Measurements from ENCODE around the gene ADH7. TPM values are rescaled to one million over a fixed set of nuclear protein-coding genes. Genes with fewer than 3 reads are reported as not detected.

Gene ADH7
- total RNA-seq, 1 experiment from 2014 or later = not detected

- CTCF ChIA-PET = no interaction called here
- ATAC-seq = no peak
- no peak for TF ChIP-seq CEBPB (IDR thresholded peaks at IDR 0.05; ENCODE audit: low read depth)
- no peak for TF ChIP-seq EZH2 (IDR thresholded peaks at IDR 0.05)
- no peak for TF ChIP-seq ZNF274 (IDR thresholded peaks at IDR 0.05; ENCODE audit: low read depth, low read length)
- no peak for TF ChIP-seq RAD21 (IDR thresholded peaks at IDR 0.05; ENCODE audit: low read depth)
- TF ChIP-seq EZH2phosphoT487 (IDR thresholded peaks at IDR 0.05; ENCODE audit: borderline replicate concordance) = no peak
- no peak for TF ChIP-seq ELF1 (IDR thresholded peaks at IDR 0.05; ENCODE audit: borderline replicate concordance, low read depth)
- no peak for TF ChIP-seq POLR2AphosphoS5 (IDR thresholded peaks at IDR 0.05; ENCODE audit: low read depth, low read length)
- TF ChIP-seq SIN3A (IDR thresholded peaks at IDR 0.05; ENCODE audit: low read depth) = no peak
- TF ChIP-seq, protein P1, sequence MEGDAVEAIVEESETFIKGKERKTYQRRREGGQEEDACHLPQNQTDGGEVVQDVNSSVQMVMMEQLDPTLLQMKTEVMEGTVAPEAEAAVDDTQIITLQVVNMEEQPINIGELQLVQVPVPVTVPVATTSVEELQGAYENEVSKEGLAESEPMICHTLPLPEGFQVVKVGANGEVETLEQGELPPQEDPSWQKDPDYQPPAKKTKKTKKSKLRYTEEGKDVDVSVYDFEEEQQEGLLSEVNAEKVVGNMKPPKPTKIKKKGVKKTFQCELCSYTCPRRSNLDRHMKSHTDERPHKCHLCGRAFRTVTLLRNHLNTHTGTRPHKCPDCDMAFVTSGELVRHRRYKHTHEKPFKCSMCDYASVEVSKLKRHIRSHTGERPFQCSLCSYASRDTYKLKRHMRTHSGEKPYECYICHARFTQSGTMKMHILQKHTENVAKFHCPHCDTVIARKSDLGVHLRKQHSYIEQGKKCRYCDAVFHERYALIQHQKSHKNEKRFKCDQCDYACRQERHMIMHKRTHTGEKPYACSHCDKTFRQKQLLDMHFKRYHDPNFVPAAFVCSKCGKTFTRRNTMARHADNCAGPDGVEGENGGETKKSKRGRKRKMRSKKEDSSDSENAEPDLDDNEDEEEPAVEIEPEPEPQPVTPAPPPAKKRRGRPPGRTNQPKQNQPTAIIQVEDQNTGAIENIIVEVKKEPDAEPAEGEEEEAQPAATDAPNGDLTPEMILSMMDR (IDR thresholded peaks at IDR 0.05 in 2 of 3, conservative IDR thresholded peaks at IDR 0.05 in 1 of 3; ENCODE audit: borderline replicate concordance in 1 of 3, insufficient read depth in 1 of 3, low read depth in 2 of 3, low read length in 2 of 3) = no peak
- TF ChIP-seq ZBTB33 (IDR thresholded peaks at IDR 0.05; ENCODE audit: extremely low read depth, insufficient replicate concordance, low read length) = no peak
- TF ChIP-seq EGR1 (IDR thresholded peaks at IDR 0.05; ENCODE audit: low read depth) = no peak
- no peak for TF ChIP-seq JUND (IDR thresholded peaks at IDR 0.05)
- no peak for TF ChIP-seq POLR2A (IDR thresholded peaks at IDR 0.05; ENCODE audit: borderline replicate concordance, extremely low read depth, insufficient read depth, insufficient read length)
- no peak for TF ChIP-seq TCF7L2 (IDR thresholded peaks at IDR 0.05; ENCODE audit: borderline replicate concordance, extremely low read depth, insufficient read depth, insufficient read length)
- TF ChIP-seq SRF (IDR thresholded peaks at IDR 0.05; ENCODE audit: low read depth) = no peak
- TF ChIP-seq, protein P2, sequence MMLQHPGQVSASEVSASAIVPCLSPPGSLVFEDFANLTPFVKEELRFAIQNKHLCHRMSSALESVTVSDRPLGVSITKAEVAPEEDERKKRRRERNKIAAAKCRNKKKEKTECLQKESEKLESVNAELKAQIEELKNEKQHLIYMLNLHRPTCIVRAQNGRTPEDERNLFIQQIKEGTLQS (IDR thresholded peaks at IDR 0.05) = no peak
- no peak for TF ChIP-seq YY1 (IDR thresholded peaks at IDR 0.05; ENCODE audit: extremely low read depth, insufficient replicate concordance, low read depth, low read length)
- TF ChIP-seq REST (IDR thresholded peaks at IDR 0.05; ENCODE audit: low read depth) = no peak
- no peak for TF ChIP-seq MAX (IDR thresholded peaks at IDR 0.05)
These were observed 51.2 kb downstream of the ADH7 start for GRCh38 chr4:99383833-99384392.

More at GRCh38 chr4:99383833-99384392, 51.2 kb downstream of the ADH7 start:
- Histone ChIP-seq H4K20me1 (ENCODE audit: insufficient read depth) (no peaks in the 10 kb centered on the region), H3K4me1 (ENCODE audit: control insufficient read depth in 1 of 2, insufficient read depth in 2 of 2, low read length in 2 of 2) (no peaks in the 10 kb centered on the region), H3K27ac (ENCODE audit: low read depth, low read length) (no peak overlapping the region), H3K9ac (ENCODE audit: low read length) (no peak overlapping the region), H3K9me3 (ENCODE audit: control insufficient read depth in 1 of 2, insufficient read depth in 1 of 2, low read depth in 1 of 2, low read length in 2 of 2) (no peaks in the 10 kb centered on the region), H3K36me3 (ENCODE audit: control insufficient read depth in 1 of 2, insufficient read depth in 2 of 2, low read length in 2 of 2) (no peaks in the 10 kb centered on the region), H2AFZ (ENCODE audit: low read depth, low read length, poor library complexity, severe bottlenecking) (no peak overlapping the region), H3K9me2 (ENCODE audit: insufficient read depth) (no peaks in the 10 kb centered on the region), H3K27me3 (ENCODE audit: insufficient read depth, low read length) (no peaks in the 10 kb centered on the region), H3K79me2 (ENCODE audit: insufficient read depth, low read length) (no peaks in the 10 kb centered on the region), H3K4me2 (ENCODE audit: low read length) (no peak overlapping the region), H3K4me3 (replicated peaks in 1 of 2; ENCODE audit: low read depth in 1 of 2, low read length in 2 of 2) (no peak overlapping the region)
- ChIA-PET POLR2A (no interaction called here), RAD21 (ENCODE audit: low non-redundant PET in 1 of 2, low total read pairs in 2 of 2, uncharacterized antibody in 2 of 2, unreplicated experiment in 2 of 2) (no interaction called here)
- no peak for DNase-seq (ENCODE audit: low read depth, low spot score)
- intact Hi-C loops (cut with micrococcal nuclease) = no loop called here
- BruUV-seq (replicated peaks) = no TSS peak

Data from HCT116 (cell line).